Hepatocyte (in vitro differentiated cells): ENCODE measurements around the gene TUBA8. TPM values are rescaled to one million over a fixed set of nuclear protein-coding genes. Genes with fewer than 3 reads are reported as not detected.

Experiments
- DNase-seq: peaks from one replicate; pipeline ENCODE4 v3.0.0-alpha.2; 2016; ENCODE audit warnings: low spot score
- H2AFZ ChIP-seq: fragments of 200-600 bp; sonication (generic); 2 replicates; pipeline ENCODE4 v1.6.0; 2016; ENCODE audit warnings: antibody characterized with exemption, mild to moderate bottlenecking
- H3K27ac ChIP-seq: fragments of 200-600 bp; sonication (generic); 2 replicates; pipeline ENCODE4 v1.5.1; 2016; ENCODE audit warnings: mild to moderate bottlenecking
- H3K27me3 ChIP-seq: fragments of 200-600 bp; sonication (generic); 2 replicates; pipeline ENCODE4 v1.6.1; 2016
- H3K36me3 ChIP-seq: fragments of 200-600 bp; sonication (generic); replicated peaks from 2 replicates; pipeline ENCODE4 v1.5.1; 2016; ENCODE audit warnings: low read depth; ENCODE audit not compliant: insufficient read depth
- H3K4me1 ChIP-seq: fragments of 200-600 bp; sonication (generic); 2 replicates; pipeline ENCODE4 v1.5.1; 2016; ENCODE audit warnings: mild to moderate bottlenecking, moderate library complexity; ENCODE audit not compliant: insufficient read depth
- H3K4me2 ChIP-seq: fragments of 200-600 bp; sonication (generic); 2 replicates; pipeline ENCODE4 v1.6.0; 2016
- H3K4me3 ChIP-seq: fragments of 200-600 bp; sonication (generic); 2 replicates; pipeline ENCODE4 v1.5.1; 2016; ENCODE audit warnings: mild to moderate bottlenecking
- H3K79me2 ChIP-seq: fragments of 200-600 bp; sonication (generic); 2 replicates; pipeline ENCODE4 v1.6.0; 2017; ENCODE audit warnings: mild to moderate bottlenecking
- H3K9me2 ChIP-seq: fragments of 200-600 bp; sonication (generic); replicated peaks from 2 replicates; pipeline ENCODE4 v1.6.0; 2017; ENCODE audit warnings: mild to moderate bottlenecking; ENCODE audit not compliant: insufficient read depth
- H3K9me3 ChIP-seq: fragments of 200-600 bp; sonication (generic); 2 replicates; pipeline ENCODE4 v1.5.1; 2016; ENCODE audit warnings: low read depth, mild to moderate bottlenecking
- H4K20me1 ChIP-seq: fragments of 200-600 bp; sonication (generic); 2 replicates; pipeline ENCODE4 v1.6.0; 2016; ENCODE audit warnings: mild to moderate bottlenecking; ENCODE audit not compliant: insufficient read depth, poor library complexity, severe bottlenecking
- CTCF ChIP-seq: fragments of 200-600 bp; sonication (generic); IDR thresholded peaks from 2 replicates; pipeline ENCODE4 v1.5.1; 2016; ENCODE audit warnings: antibody characterized with exemption, mild to moderate bottlenecking; ENCODE audit not compliant: poor library complexity
- EZH2 ChIP-seq: fragments of 200-600 bp; sonication (generic); IDR thresholded peaks from 2 replicates; pipeline ENCODE4 v1.6.1; 2016; ENCODE audit warnings: antibody characterized with exemption, mild to moderate bottlenecking, borderline replicate concordance
- EZH2phosphoT487 ChIP-seq: fragments of 200-600 bp; sonication (generic); IDR thresholded peaks from one replicate; pipeline ENCODE4 v1.6.1; 2018; ENCODE audit warnings: antibody characterized with exemption, mild to moderate bottlenecking, low read depth, moderate library complexity; ENCODE audit not compliant: unreplicated experiment, severe bottlenecking
- WGBS: methylation state at CpG from one replicate; pipeline ENCODE4 v1.1.6; 2016; ENCODE audit warnings: low lambda C conversion rate; ENCODE audit errors: missing lambda C conversion rate; 5-methylcytosine and 5-hydroxymethylcytosine counted together
- polyA plus RNA-seq: library from polyadenylated mRNA; unstranded; fragments of >200 nt; fragmentation: Nextera tagmentation; extraction: Ambion mirVana; gene quantifications from 2 replicates; pipeline ENCODE4 v1.2.1, GENCODE V29; 2016
- total RNA-seq: library from RNA; depleted of rRNA; stranded (reverse); fragments of >200 nt; gene quantifications from 2 replicates; pipeline ENCODE4 v1.2.3, GENCODE V29; 2014

Gene TUBA8
- total and polyA plus RNA-seq, 2 experiments from 2014 or later: 0.46 to 1.5 TPM

GRCh38 chr22:18064636-18065035 lies 46.0 kb upstream of the TUBA8 start:
- no peaks in the 10 kb centered on the region for H3K9me2 ChIP-seq
- H3K4me2 ChIP-seq: no peak overlapping the region
- no peaks in the 10 kb centered on the region for H4K20me1 ChIP-seq
- no peak for TF ChIP-seq CTCF
- TF ChIP-seq EZH2phosphoT487: no peak
- no peak for TF ChIP-seq EZH2
- WGBS: 76% methylated on average over 7 of the region's 7 CpGs
- peaks cover 22% of the 10 kb centered on the region for H3K4me1 ChIP-seq
- no peak overlapping the region for H3K4me3 ChIP-seq
- no peak overlapping the region for H2AFZ ChIP-seq
- DNase-seq: no peak
- no peaks in the 10 kb centered on the region for H3K27me3 ChIP-seq
- no peaks in the 10 kb centered on the region for H3K9me3 ChIP-seq
- no peak overlapping the region for H3K27ac ChIP-seq
- H3K36me3 ChIP-seq: no peaks in the 10 kb centered on the region
- no peaks in the 10 kb centered on the region for H3K79me2 ChIP-seq

GRCh38 chr22:18065256-18065655 lies 45.4 kb upstream of the TUBA8 start:
- H3K9me2 ChIP-seq: no peaks in the 10 kb centered on the region
- H3K4me3 ChIP-seq: no peak overlapping the region
- whole genome bisulfite sequencing: 81% methylated on average over 9 of the region's 9 CpGs
- no peaks in the 10 kb centered on the region for H3K36me3 ChIP-seq
- no peaks in the 10 kb centered on the region for H3K79me2 ChIP-seq
- H2AFZ ChIP-seq: no peak overlapping the region
- TF ChIP-seq EZH2phosphoT487 (no peak), EZH2 (no peak), CTCF (no peak)
- H3K9me3 ChIP-seq: no peaks in the 10 kb centered on the region
- peaks cover 28% of the 10 kb centered on the region for H3K4me1 ChIP-seq
- H3K4me2 ChIP-seq: no peak overlapping the region
- H3K27ac ChIP-seq: no peak overlapping the region
- no peaks in the 10 kb centered on the region for H4K20me1 ChIP-seq
- no peak for DNase-seq
- H3K27me3 ChIP-seq: no peaks in the 10 kb centered on the region

DNA sequence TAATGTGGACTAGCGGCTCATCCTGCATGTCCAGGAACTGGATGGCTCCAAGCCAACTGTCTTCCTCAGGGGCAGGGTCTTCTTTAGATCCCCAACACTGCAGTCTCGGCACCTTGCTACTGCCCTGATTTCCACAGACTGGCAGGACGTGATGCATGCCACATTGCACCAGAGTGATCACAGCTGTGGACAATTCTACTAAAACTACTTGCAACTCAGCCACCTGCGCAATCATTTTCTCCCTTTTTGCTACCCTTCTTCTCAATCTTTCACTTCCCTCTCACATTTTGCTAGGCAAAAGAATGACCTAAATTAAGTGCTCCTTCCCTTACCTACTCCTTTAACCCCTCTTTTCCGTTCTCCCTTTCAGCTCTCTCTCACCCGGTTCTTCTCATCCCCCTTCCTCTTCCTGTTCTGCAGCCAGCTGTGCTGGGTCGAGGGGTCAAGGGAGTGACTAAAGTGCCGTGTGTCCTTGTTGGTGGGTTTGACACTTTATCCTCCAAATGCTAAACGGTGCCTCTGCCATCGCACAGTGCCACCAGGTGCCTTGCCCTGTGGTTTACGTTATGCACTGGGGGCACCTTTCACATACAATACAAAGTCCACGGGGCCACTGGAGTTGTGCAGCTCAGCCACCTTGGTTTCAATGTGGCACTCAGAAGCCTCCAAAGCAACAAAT lies 44.3 kb upstream of the TUBA8 start:
- no peak for TF ChIP-seq CTCF
- no peak for TF ChIP-seq EZH2
- no peak for TF ChIP-seq EZH2phosphoT487
- no peaks in the 10 kb centered on the region for H3K9me2 ChIP-seq
- DNase-seq: no peak
- peaks cover 27% of the 10 kb centered on the region for H3K4me1 ChIP-seq
- H2AFZ ChIP-seq: no peak overlapping the region
- H3K9me3 ChIP-seq: no peaks in the 10 kb centered on the region
- H3K27ac ChIP-seq: no peak overlapping the region
- no peaks in the 10 kb centered on the region for H3K27me3 ChIP-seq
- H3K36me3 ChIP-seq: no peaks in the 10 kb centered on the region
- H3K4me3 ChIP-seq: no peak overlapping the region
- 80% methylated on average over 12 of the region's 12 CpGs for WGBS
- no peaks in the 10 kb centered on the region for H4K20me1 ChIP-seq
- no peaks in the 10 kb centered on the region for H3K79me2 ChIP-seq
- H3K4me2 ChIP-seq: no peak overlapping the region

DNA sequence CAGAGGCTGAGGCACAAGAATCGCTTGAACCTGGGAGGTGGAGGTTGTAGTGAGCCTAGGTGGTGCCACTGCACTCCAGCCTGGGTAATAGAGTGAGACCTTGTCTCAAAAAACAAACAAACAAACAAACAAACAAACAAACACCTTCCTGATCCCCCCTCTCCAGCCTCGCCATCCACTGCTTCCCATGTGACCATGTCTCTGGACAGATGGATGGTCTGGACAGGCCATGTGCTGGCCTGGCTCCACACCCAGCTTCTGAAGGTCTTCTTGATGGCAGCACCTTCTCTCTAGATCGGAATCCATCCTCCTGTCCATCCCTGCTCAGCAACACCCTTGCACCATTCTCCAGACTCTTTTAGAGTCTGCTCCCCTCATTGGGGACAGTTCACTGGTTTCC lies 43.5 kb upstream of the TUBA8 start:
- no peak overlapping the region for H3K4me3 ChIP-seq
- H3K36me3 ChIP-seq: no peaks in the 10 kb centered on the region
- no peak overlapping the region for H3K4me2 ChIP-seq
- no peak overlapping the region for H2AFZ ChIP-seq
- no peak overlapping the region for H3K27ac ChIP-seq
- peaks cover 20% of the 10 kb centered on the region for H3K4me1 ChIP-seq
- DNase-seq: no peak
- H3K79me2 ChIP-seq: no peaks in the 10 kb centered on the region
- no peaks in the 10 kb centered on the region for H4K20me1 ChIP-seq
- H3K27me3 ChIP-seq: no peaks in the 10 kb centered on the region
- 91% methylated on average over 3 of the region's 3 CpGs for WGBS
- H3K9me2 ChIP-seq: no peaks in the 10 kb centered on the region
- TF ChIP-seq CTCF (no peak), EZH2 (no peak)
- H3K9me3 ChIP-seq: no peaks in the 10 kb centered on the region
